Measurements from ENCODE around the gene ACP2. TPM values are rescaled to one million over a fixed set of nuclear protein-coding genes. Genes with fewer than 3 reads are reported as not detected.
"Not testable (repeated sequence)": the region's sequence is repeated elsewhere in the genome, so short reads cannot be mapped to it uniquely, and the experiment has no call there.

Gene ACP2
- total RNA-seq, 4 donors from 2014 or later, result 20.4 to 38.0 (median 26.5) TPM

DNA sequence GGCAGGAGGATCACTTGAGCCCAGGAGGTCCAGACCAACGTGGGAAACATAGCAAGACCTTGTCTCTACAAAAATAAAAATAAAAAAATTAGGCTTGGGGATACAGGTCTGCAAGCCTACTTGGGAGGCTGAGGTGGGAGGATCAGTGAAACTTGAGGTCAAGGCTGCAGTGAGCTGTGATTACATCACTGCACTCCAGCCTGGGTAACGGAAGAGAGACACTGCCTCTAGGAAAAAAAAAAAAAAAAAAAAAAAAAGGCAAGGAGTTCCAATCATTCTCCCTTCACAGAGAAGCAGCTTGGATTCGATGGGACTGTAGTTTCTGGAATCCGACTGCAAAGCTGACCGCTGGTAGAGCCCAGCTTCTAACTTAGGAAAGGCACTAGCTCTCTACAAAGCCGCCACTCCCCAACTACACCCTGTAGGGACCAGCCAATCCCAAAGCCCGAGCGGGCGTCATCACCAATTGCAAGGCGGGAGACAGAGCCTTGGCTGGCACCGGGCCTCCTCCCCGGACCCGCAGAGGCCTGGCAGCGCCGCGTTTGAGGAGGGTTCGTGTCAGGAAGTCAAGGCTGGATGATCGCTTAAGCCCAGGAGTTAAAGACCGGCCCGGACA is 34.6 kb downstream of the ACP2 start:
- intact Hi-C loops (cut with DNase I), result no loop called here
- DNase-seq, result peak; percentile 53
- H3K4me1 ChIP-seq, result peaks cover 21 to 65% (median 23%) of the 10 kb centered on the region in 3 donors
- WGBS, 2 donors, result 6 to 12% methylated on average over 6 to 13 of the region's 20 CpGs
- H3K36me3 ChIP-seq, result peaks cover 0 to 20% (median 0%) of the 10 kb centered on the region in 3 donors
- peak overlapping the region; percentile 93 to 99 (median 95) for H3K27ac ChIP-seq
- TF ChIP-seq, protein P1, sequence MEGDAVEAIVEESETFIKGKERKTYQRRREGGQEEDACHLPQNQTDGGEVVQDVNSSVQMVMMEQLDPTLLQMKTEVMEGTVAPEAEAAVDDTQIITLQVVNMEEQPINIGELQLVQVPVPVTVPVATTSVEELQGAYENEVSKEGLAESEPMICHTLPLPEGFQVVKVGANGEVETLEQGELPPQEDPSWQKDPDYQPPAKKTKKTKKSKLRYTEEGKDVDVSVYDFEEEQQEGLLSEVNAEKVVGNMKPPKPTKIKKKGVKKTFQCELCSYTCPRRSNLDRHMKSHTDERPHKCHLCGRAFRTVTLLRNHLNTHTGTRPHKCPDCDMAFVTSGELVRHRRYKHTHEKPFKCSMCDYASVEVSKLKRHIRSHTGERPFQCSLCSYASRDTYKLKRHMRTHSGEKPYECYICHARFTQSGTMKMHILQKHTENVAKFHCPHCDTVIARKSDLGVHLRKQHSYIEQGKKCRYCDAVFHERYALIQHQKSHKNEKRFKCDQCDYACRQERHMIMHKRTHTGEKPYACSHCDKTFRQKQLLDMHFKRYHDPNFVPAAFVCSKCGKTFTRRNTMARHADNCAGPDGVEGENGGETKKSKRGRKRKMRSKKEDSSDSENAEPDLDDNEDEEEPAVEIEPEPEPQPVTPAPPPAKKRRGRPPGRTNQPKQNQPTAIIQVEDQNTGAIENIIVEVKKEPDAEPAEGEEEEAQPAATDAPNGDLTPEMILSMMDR (IDR thresholded peaks at IDR 0.05), result no peak
- peak in 2 of 4 donors; percentile 56 to 78 for TF ChIP-seq POLR2A (IDR thresholded peaks at IDR 0.05)
- no peaks in the 10 kb centered on the region for H3K27me3 ChIP-seq
- no peaks in the 10 kb centered on the region for H3K9me3 ChIP-seq
- peak overlapping the region; percentile 60 to 77 (median 75) for H3K4me3 ChIP-seq

DNA sequence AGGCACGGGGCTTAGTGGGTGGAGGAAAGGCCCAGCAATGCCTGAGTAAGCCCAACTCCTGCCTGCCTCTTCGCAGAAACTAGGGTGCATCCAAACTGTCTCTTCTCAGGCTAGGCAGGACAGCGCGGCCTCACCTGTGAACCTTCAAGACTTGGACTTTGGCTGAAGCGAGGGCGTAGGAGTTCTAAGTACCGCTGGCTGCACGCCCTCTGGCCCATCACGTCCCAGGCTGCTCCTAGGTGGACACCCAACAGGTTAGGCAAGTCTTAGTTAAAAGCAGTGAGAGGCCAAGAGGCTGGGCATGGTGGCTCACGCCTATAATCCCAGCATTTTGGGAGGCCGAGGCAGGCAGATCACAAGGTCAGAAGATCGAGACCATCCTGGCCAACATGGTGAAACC is 35.7 kb downstream of the ACP2 start:
- Histone ChIP-seq H3K27ac (peak overlapping the region; percentile 26 to 99 (median 95)), H3K36me3 (peaks cover 0 to 11% (median 0%) of the 10 kb centered on the region in 3 donors), H3K4me3 (no peak overlapping the region), H3K9me3 (no peaks in the 10 kb centered on the region), H3K4me1 (peaks cover 19 to 53% (median 23%) of the 10 kb centered on the region in 3 donors), H3K27me3 (no peaks in the 10 kb centered on the region)
- intact Hi-C loops (cut with DNase I), result no loop called here
- DNase-seq, result no peak
- TF ChIP-seq, protein P1 (IDR thresholded peaks at IDR 0.05), result no peak
- TF ChIP-seq POLR2A (IDR thresholded peaks at IDR 0.05), result no peak
- WGBS, 2 donors, result 50 to 79% methylated on average over 9 to 10 of the region's 12 CpGs

DNA sequence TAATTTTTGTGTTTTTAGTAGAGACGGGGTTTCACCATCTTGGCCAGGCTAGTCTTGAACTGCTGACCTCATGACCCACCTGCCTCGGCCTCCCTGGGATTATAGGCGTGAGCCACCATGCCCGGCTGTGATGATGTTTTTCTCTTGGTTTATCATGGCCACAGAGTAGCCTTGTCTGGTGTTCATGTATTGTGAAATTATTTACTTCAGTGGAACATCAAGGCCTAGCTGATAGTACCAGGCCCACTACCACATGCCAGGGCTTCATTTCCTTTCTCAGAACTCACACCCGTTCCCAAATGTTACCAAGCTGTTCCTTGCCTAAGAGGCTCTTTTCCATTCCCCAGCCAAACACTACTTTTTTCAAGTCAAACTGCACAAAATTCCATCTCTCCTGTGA is 40.0 kb downstream of the ACP2 start:
- 93 to 94% methylated on average over 4 to 5 of the region's 5 CpGs for WGBS, 2 donors
- TF ChIP-seq, protein P1 (IDR thresholded peaks at IDR 0.05), result no peak
- TF ChIP-seq POLR2A (IDR thresholded peaks at IDR 0.05), result no peak
- Histone ChIP-seq H3K4me3 (no peak overlapping the region), H3K27ac (no peak overlapping the region), H3K36me3 (no peaks in the 10 kb centered on the region), H3K27me3 (no peaks in the 10 kb centered on the region), H3K4me1 (peaks cover 5 to 30% (median 7%) of the 10 kb centered on the region in 3 donors), H3K9me3 (no peaks in the 10 kb centered on the region)
- DNase-seq, result no peak
- intact Hi-C loops (cut with DNase I), result no loop called here

DNA sequence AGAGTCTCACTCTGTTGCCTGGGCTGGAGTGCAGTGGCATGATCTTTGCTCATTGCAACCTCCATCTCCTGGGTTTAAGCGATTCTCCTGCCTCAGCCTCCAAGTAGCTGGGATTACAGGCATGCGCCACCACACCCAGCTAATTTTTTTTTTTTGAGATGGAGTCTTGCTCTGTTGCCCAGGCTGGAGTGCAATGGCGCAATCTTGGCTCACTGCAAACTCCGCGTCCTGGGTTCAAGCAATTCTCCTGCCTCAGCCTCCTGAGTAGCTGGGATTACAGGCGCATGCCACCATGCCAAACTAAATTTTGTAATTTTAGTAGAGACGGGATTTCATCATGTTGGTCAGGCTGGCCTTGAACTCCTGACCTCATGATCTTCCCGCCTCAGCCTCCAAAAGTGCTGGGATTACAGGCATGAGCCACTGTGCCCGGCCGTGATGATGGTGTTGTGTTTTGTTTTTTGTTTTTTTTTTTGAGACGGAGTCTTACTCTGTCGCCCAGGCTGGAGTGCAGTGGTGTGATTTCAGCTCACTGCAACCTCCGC is 40.5 kb downstream of the ACP2 start:
- DNase-seq; H3K27ac ChIP-seq; H3K36me3 ChIP-seq; H3K27me3 ChIP-seq; H3K4me3 ChIP-seq; intact Hi-C loops (cut with DNase I); H3K9me3 ChIP-seq: not testable (repeated sequence)
- H3K4me1 ChIP-seq, result peaks cover 4 to 24% (median 5%) of the 10 kb centered on the region in 3 donors
- WGBS, 2 donors, result 91 to 93% methylated on average over 12 to 13 of the region's 13 CpGs

DNA sequence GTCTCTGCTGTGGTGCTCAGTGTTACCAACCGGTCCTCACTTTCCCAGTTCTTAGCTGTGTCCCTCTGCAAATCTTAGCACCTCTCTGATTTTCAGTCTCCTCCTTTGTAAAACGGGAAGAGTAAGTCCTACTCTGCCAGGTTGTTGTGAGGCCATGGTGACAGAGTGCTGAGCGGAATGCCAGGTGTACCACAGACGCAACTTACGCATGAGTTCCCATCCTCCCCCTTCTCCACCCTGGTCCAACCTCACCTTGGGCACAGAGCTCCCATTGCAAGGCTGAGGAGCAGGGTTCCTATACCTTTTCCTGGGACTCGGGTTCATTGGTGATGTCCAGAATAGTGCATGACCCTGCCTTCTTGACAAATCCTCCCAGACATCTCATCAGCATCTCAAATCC is 41.2 kb downstream of the ACP2 start:
- Histone ChIP-seq H3K27me3 (no peaks in the 10 kb centered on the region), H3K4me3 (no peak overlapping the region), H3K4me1 (peaks cover 4 to 18% (median 5%) of the 10 kb centered on the region in 3 donors), H3K36me3 (no peaks in the 10 kb centered on the region), H3K9me3 (no peaks in the 10 kb centered on the region), H3K27ac (no peak overlapping the region)
- intact Hi-C loops (cut with DNase I), result no loop called here
- DNase-seq, result no peak
- WGBS, 2 donors, result 85 to 96% methylated on average over 6 of the region's 6 CpGs
- TF ChIP-seq, protein P1 (IDR thresholded peaks at IDR 0.05), result no peak

DNA sequence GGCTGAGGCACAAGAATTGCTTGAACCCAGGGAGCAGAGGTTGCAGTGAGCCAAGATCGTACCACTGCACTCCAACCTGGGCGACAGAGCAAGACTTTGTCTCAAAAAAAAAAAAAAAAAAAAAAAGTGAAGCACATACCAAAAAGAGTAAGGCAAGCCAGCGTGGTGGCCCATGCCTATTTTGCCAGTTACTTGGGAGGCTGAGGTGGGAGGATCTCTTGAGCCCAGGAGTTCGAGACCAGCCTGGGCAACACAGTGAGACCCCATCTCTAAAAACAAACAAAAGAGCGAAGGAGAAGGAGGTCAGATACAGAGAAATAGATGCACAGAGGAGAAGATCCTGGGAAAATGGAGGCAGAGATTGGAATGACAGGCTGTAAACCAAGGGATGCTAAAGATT is 42.0 kb downstream of the ACP2 start:
- H3K4me3 ChIP-seq; H3K36me3 ChIP-seq; H3K27me3 ChIP-seq; H3K9me3 ChIP-seq; intact Hi-C loops (cut with DNase I); DNase-seq; H3K27ac ChIP-seq: not testable (repeated sequence)
- peaks cover 4 to 17% (median 5%) of the 10 kb centered on the region in 3 donors for H3K4me1 ChIP-seq
- WGBS, 2 donors, result 86 to 92% methylated on average over 5 of the region's 5 CpGs

Data from esophagus squamous epithelium (tissue), 5 donors.